DND-41 (cell line): ENCODE results near the gene RASGRP4.
A peak's percentile ranks its signal among the peaks of the same experiment; 100 is the strongest.

Experiments used
- ATAC-seq: fragments of 200-7000 bp; cut with Tn5 transposase; 3 replicates; pipeline ENCODE4 v1.9.1; 2021; ENCODE audit warnings: low read depth; ENCODE audit not compliant: insufficient read depth
- DNase-seq: peaks from one replicate; pipeline ENCODE4 v3.0.0-alpha.2; 2020
- H2AFZ ChIP-seq: 2 replicates; pipeline ENCODE4 v1.6.0; 2012; ENCODE audit warnings: low read depth, low read length
- H3K27ac ChIP-seq: 2 replicates; pipeline ENCODE4 v1.5.1; 2012; ENCODE audit warnings: low read length, inconsistent platforms
- H3K27me3 ChIP-seq: fragments of 200-600 bp; sonication (generic); 2 replicates; pipeline ENCODE4 v1.6.0; 2012; ENCODE audit warnings: low read length, mild to moderate bottlenecking, inconsistent platforms; ENCODE audit not compliant: insufficient read depth, poor library complexity
- H3K36me3 ChIP-seq: 2 replicates; pipeline ENCODE4 v1.5.1; 2012; ENCODE audit warnings: low read length, inconsistent platforms; ENCODE audit not compliant: insufficient read depth
- H3K4me1 ChIP-seq: 2 replicates; pipeline ENCODE4 v1.5.1; 2012; ENCODE audit warnings: mild to moderate bottlenecking, low read length; ENCODE audit not compliant: insufficient read depth
- H3K4me2 ChIP-seq: 2 replicates; pipeline ENCODE4 v1.6.0; 2012; ENCODE audit warnings: mild to moderate bottlenecking, moderate library complexity, low read length, inconsistent platforms; ENCODE audit not compliant: insufficient read depth
- H3K4me3 ChIP-seq, 2 experiments: fragments of 200-600 bp in 1 of 2; shearing (Covaris generic) in 1 of 2; 2 replicates each; pipeline ENCODE4 v1.5.1; 2012 to 2016; ENCODE audit warnings: inconsistent platforms in 2 of 2, low read length in 2 of 2, mild to moderate bottlenecking in 2 of 2, low read depth in 1 of 2, moderate library complexity in 1 of 2
- H3K79me2 ChIP-seq: 2 replicates; pipeline ENCODE4 v1.6.0; 2012; ENCODE audit warnings: low read length, inconsistent platforms; ENCODE audit not compliant: insufficient read depth
- H3K9ac ChIP-seq: 2 replicates; pipeline ENCODE4 v1.6.0; 2012; ENCODE audit warnings: low read depth, mild to moderate bottlenecking, inconsistent platforms, low read length, moderate library complexity
- H3K9me3 ChIP-seq: 2 replicates; pipeline ENCODE4 v1.5.1; 2012; ENCODE audit warnings: low read length, moderate library complexity, mild to moderate bottlenecking, inconsistent platforms; ENCODE audit not compliant: insufficient read depth, severe bottlenecking
- H4K20me1 ChIP-seq: 2 replicates; pipeline ENCODE4 v1.6.0; 2012; ENCODE audit warnings: low read length; ENCODE audit not compliant: insufficient read depth
- EZH2 ChIP-seq: IDR thresholded peaks from 3 replicates; pipeline ENCODE4 v1.6.1; 2012; ENCODE audit warnings: borderline replicate concordance, low read depth, mild to moderate bottlenecking, moderate library complexity, low read length, inconsistent platforms; ENCODE audit not compliant: severe bottlenecking
- TF ChIP-seq, protein P1 (sequence below): IDR thresholded peaks from 2 replicates; pipeline ENCODE4 v1.5.1; 2012; ENCODE audit warnings: borderline replicate concordance, low read length, moderate library complexity, mild to moderate bottlenecking; ENCODE audit not compliant: poor library complexity, severe bottlenecking; ENCODE audit errors: extremely low read depth

RASGRP4 gene

DNA sequence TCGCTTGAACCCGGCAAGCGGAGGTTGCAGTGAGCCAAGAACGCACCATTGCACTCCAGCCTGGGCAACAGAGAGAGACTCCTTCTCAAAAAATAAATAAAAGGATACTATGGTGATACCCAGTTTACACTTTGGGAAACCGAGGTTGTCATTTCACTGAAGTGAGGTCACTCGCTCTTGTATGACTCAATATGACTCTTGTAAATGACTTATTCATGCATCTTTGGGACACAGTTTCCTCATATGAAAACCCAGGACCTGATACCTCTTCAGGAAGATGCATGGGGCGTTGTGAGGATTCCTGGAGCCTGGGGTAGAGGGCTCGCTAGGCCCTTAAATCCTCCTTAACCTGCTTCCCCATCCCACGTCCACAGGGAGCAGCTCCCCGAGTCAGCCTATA lies 47.2 kb downstream of the RASGRP4 start:
- Histone ChIP-seq H3K27me3 (no peaks in the 10 kb centered on the region), H3K9ac (no peak overlapping the region), H3K4me3 (no peak overlapping the region), H3K27ac (no peak overlapping the region), H3K4me1 (peaks cover 27% of the 10 kb centered on the region), H3K9me3 (no peaks in the 10 kb centered on the region), H3K4me2 (no peak overlapping the region), H4K20me1 (peaks cover 44% of the 10 kb centered on the region), H3K79me2 (peaks cover 48% of the 10 kb centered on the region), H3K36me3 (peaks cover 77% of the 10 kb centered on the region), H2AFZ (no peak overlapping the region)
- TF ChIP-seq, protein P1, sequence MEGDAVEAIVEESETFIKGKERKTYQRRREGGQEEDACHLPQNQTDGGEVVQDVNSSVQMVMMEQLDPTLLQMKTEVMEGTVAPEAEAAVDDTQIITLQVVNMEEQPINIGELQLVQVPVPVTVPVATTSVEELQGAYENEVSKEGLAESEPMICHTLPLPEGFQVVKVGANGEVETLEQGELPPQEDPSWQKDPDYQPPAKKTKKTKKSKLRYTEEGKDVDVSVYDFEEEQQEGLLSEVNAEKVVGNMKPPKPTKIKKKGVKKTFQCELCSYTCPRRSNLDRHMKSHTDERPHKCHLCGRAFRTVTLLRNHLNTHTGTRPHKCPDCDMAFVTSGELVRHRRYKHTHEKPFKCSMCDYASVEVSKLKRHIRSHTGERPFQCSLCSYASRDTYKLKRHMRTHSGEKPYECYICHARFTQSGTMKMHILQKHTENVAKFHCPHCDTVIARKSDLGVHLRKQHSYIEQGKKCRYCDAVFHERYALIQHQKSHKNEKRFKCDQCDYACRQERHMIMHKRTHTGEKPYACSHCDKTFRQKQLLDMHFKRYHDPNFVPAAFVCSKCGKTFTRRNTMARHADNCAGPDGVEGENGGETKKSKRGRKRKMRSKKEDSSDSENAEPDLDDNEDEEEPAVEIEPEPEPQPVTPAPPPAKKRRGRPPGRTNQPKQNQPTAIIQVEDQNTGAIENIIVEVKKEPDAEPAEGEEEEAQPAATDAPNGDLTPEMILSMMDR: no peak
- TF ChIP-seq EZH2: no peak
- no peak for ATAC-seq
- DNase-seq: no peak

DNA sequence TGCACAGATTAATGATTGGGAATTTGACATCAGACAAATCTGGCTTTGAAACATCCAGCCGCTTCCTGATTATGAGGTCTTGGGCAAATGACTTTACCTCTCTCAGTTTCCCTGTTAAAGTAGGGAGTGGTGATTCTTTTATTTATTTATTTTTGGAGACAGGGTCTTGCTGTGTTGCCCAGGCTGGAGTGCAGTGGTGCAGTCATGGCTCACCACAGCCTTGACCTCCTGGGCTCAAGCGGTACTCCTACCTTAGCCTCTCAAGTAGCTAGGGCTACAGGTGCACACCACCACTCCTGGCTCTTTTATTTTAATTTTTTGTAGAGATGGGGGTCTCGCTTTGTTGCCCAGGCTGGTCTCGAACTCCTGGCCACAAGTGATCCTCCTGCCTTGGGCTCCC lies 49.0 kb downstream of the RASGRP4 start:
- TF ChIP-seq, protein P1: no peak
- TF ChIP-seq EZH2: no peak
- 0 out of 2 replicates have a peak overlapping the region, but pooled peaks have one; percentile 37 for H3K27ac ChIP-seq
- peaks cover 44% of the 10 kb centered on the region for H4K20me1 ChIP-seq
- peaks cover 29% of the 10 kb centered on the region for H3K4me1 ChIP-seq
- H3K9ac ChIP-seq: 0 out of 2 replicates have a peak overlapping the region, but pooled peaks have one; percentile 91
- peaks cover 61% of the 10 kb centered on the region for H3K36me3 ChIP-seq
- H3K27me3 ChIP-seq: no peaks in the 10 kb centered on the region
- no peak for DNase-seq
- ATAC-seq: no peak
- H3K79me2 ChIP-seq: peaks cover 48% of the 10 kb centered on the region
- peak overlapping the region; percentile 93; the same call in 1 of the 2 replicates for H3K4me2 ChIP-seq
- H3K9me3 ChIP-seq: no peaks in the 10 kb centered on the region
- no peak overlapping the region for H2AFZ ChIP-seq
- 0 out of 4 replicates have a peak overlapping the region, but pooled peaks of 1 of the 2 experiments have one; percentile 91 for H3K4me3 ChIP-seq

DNA sequence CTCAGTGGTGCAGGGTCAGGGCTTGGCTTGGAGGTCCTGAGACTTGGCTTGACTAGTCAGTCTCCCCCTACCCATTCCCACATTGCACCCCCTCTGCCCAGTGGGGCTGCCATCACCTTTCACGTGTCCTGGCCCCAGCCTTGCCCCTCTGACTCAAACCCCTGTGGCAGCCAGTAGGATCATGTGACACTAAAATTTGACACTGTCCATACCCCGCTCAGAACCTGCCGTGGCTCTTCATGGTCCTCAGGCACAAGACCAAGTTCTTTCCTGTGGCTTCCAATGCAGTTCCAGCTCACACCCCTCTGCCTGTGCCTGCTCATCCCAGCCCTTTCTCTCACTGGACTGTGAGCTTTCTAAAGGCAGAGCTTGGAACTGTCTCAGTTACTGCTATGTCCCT lies 49.4 kb downstream of the RASGRP4 start:
- no peak for DNase-seq
- H3K4me2 ChIP-seq: peak overlapping the region; percentile 93
- no peak overlapping the region for H2AFZ ChIP-seq

More for the DNA sequence above, 49.4 kb downstream of the RASGRP4 start:
- no peak for TF ChIP-seq EZH2
- TF ChIP-seq, protein P1: no peak
- H3K79me2 ChIP-seq: peaks cover 48% of the 10 kb centered on the region
- peak overlapping the region in 1 of 2 experiments; percentile 91; a peak in 2 of 4 replicates for H3K4me3 ChIP-seq
- H3K9ac ChIP-seq: peak overlapping the region; percentile 91
- peaks cover 57% of the 10 kb centered on the region for H3K36me3 ChIP-seq
- peaks cover 41% of the 10 kb centered on the region for H4K20me1 ChIP-seq
- H3K4me1 ChIP-seq: peaks cover 29% of the 10 kb centered on the region
- no peaks in the 10 kb centered on the region for H3K9me3 ChIP-seq
- no peaks in the 10 kb centered on the region for H3K27me3 ChIP-seq
- H3K27ac ChIP-seq: peak overlapping the region; percentile 37; the same call in 1 of the 2 replicates
- ATAC-seq: no peak
